ENCODE data around the gene PRR5.

The PRR5 gene

DNA sequence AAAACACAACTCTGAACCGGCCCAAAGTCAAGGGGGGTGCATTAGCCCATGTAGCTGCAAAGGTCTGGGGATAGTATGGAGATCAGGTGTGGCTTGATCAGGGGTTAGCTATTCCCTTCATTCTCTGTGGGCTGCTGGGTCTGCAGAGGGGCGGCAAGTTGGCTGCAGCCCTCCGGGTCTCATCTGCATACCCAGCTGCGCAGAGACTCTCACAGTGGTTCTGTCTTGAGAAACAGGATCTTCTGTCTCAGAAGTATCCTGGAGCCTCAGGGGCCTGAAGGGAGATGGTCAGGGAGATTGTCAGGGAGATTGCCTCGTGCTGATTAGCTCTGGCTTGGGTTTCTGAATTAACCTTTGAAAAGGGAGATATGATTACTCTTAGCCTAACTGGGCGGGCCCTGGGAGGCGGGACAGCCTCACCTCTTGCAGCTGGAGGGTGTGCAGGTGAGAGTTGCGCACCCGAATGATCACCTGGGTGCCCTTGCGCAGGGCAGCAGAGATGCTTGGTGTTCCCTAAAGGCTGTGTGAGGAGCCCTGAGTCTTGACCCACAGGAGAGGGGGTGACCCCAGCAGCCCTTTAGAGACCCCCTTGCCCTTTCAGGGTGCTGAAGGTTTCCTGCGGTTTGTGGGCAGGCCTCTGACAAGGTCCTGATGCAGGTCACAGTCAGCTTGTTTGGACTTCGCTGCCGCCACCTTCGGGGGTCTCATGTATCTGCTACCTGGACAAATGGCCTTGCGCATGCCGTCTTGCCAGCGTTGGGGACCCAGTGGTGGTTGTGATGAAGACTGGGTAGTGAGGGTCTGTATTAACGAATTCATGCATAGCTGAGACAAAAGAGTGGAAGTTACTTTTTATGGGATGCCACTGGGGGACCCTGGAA is 57.7 kb downstream of the PRR5 start:
- no peak for DNase-seq

DNA sequence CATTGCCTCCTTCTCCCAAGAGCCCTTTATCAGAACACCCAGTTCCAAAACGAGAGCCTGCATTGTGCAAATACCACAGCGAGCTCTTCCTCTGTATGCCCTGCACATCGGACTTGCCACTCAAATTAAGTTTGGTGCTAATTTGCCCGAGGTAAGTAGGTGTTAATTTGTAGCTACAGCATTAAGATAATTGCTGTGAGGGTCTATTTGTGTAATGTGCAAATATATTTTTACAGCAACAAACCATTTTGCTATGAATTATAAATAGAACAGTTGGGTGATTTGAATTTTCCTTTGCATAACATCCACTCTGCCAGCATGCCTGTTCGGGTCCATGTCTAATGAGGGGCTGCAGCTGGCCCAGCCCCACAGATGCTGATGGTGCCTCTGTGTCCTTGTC is 58.5 kb downstream of the PRR5 start:
- DNase-seq = no peak

DNA sequence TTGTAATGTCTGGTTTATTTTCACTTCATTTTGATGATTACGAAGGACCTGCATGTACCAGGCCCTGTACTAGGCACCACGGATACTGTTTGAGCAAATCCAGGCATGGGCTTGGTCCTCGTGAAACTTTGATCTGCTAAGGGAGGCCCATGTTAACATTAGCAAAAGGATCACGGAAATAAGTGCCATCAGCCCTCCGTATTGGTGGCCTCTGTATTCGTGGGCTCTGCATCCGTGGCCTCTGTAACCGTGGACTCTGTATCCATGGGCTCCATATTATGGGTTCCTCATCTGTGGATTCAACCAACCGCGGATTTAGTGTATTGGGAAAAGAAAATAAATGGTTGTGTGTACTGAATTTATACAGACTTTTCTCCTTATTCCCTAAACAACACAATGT is 59.0 kb downstream of the PRR5 start:
- no peak for DNase-seq

GRCh38 chr22:44764373-44764772 is 62.4 kb downstream of the PRR5 start:
- no peak for DNase-seq

DNA sequence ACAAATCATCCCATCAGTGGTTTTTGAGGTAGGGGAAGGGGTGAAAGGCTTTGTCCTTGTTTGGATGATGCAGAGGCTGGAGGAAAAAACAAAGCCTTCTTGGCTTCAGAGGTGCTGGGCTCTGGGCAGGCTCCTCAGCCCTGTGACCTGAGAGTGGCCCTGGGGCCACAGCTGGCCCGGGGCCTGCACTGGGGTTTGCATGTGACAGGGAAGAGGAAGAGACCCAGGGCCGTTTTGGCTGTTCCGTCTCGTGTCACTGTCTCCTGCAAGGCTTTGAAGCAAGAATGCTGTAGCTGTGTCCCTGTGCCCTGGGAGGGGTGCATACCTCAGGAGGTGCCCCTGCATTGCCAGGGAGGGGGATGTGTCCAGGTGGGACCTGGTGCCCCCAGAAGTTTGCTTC is 63.0 kb downstream of the PRR5 start:
- no peak for DNase-seq

DNA sequence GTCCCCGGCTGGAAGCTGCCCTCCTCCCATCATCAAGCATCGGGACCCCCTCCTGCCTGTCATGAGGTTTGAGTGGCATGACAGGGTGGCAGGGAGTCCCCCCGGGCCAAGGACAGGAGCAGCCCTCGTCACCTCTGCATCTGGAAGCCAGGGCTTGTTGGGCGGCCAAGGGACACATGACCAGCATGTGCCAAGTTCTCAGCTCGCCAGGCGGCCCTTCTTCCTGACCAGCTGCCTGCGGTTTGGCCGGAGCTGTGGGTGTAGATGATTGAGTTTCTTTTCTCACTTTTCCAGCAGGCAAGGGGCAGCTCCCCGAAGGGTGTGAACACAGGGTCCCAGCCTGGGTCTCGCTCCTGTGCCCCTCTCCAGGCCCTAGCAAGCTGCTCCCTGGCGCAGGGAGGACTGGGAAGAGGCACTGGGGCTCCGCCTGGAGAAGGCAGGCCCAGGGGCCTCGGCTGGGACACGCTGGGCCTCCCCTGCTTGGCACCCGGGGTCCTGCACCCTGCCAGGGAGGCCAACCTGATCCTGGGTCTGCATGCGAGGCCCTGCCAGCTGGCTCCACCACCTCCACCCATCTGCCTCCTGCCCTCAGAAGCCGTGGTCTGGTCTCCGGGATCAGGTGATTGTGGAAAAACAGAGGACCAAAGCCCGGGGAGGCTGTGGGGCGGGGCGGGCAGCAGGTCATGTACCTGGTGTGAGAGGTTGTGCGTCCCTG is 63.7 kb downstream of the PRR5 start:
- DNase-seq = no peak

DNA sequence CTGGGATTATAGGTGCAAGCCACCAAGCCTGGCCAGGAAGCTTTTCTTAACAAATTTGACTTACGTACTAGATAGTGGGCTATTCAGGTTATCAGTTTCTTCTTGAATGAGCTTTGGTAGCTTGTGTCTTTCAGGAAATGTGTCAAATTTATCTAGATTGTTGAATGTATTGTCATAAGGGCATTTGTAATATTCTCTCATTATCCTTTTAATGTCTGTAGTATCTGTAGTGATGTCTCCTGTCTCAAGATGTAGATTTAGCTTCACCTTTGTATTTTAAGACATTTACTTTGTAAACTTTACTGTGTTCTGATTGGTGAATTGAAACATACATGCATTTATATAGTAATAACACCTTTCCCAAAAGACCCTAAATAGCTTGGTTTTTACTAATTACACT is 71.1 kb downstream of the PRR5 start:
- no peak for DNase-seq

DNA sequence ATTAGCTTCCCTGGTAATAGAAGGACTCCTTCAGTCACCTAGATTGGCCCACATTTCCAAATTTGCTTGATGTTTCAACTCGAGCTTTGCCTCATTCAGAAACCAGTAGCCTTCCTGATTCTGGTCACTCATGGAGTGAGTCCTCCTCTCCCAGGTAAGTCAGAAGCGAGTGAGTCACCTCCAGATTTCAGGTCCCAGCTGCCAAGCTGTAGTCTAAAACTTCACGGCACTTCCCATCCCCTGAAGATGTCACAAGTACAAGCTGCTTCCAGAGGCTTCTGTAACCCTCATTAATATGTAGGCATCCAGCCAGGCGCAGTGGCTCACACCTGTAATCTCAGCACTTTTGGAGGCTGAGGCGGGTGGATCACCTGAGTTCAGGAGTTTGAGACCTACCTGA is 73.9 kb downstream of the PRR5 start:
- no peak for DNase-seq

- DNase-seq = no peak
Observed at GRCh38 chr22:44776605-44777363, 74.8 kb downstream of the PRR5 start.

DNA sequence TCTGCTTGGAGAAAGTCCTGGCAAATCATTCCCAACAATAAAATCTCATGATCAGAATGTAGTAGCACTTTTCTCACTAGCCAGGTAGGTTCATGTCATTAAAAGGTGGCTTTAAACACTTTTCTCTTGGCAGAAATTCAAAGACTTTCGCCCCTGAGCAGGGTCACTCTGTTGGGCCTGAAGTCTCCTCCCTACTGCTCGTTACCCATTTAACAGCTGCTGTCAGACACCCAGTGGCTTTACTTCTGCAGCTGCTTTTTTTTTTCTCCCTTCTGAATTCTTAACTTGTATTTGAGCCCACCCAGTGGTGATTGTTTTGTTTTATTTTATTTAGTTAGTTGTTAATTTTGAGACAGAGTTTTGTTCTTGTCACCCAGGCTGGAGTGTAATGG is 75.4 kb downstream of the PRR5 start:
- DNase-seq = no peak

- no peak for DNase-seq
Observed at GRCh38 chr22:44780876-44781449, 79.0 kb downstream of the PRR5 start.

GRCh38 chr22:44782363-44782963 is 80.5 kb downstream of the PRR5 start:
- DNase-seq = no peak

- DNase-seq = no peak
Observed at GRCh38 chr22:44783091-44783490, 81.1 kb downstream of the PRR5 start.

- no peak for DNase-seq
Observed at GRCh38 chr22:44783581-44783980, 81.6 kb downstream of the PRR5 start.

DNA sequence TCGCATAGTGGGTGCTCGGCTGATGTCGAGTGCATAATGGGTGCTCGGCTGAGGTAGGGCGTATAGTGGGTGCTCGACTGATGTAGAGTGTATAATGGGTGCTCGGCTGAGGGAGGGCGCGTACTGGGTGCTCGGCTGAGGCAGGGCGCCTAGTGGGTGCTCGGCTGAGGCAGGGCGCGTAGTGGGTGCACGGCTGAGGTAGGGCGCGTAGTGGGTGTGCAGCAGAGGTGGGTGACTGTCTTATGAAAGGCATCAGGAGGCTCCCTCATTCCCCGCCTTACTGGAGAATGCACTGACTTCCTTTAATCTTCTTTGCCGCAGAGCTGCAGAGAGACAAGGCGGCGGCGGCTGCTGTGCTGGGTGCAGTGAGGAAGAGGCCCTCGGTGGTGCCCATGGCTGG is 84.1 kb downstream of the PRR5 start:
- no peak for DNase-seq

DNA sequence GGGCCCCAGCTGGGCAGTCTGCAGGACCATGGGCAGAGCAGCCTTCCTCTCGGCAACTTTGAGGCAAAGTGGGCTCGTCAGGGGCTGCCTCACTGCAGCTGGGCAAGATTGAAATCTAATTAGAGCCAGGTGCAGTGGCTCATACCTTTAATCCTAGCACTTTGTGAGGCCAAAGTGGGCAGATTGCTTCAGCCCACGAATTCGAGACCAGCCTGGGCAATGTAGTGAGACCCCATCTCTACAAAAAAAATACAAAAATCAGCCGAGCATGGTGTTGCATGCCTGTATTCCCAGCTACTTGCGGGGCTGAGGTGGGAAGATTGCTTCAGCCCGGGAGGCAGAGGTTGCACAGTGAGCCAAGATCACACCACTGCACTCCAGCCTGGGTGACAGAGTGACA is 84.6 kb downstream of the PRR5 start:
- no peak for DNase-seq
